Muscle of back (tissue), 11 donors: ENCODE measurements around the gene ARID5A. TPM values are rescaled to one million over a fixed set of nuclear protein-coding genes. Genes with fewer than 3 reads are reported as not detected.

Source experiments
- DNase-seq, 3 donors: peaks; one replicate each; pipeline versions ENCODE4 v3.0.0 to v3.0.0-alpha.2; 2013
- polyA plus RNA-seq, 10 donors: library from polyadenylated mRNA; unstranded; fragments of 120-200 nt; gene quantifications; one replicate each; pipeline ENCODE4 v1.2.1, GENCODE V29; 2013; ENCODE audit not compliant: insufficient read length in 10 of 10

Gene ARID5A
- polyA plus RNA-seq, 10 donors: 16.9 to 42.0 (median 23.4) TPM

GRCh38 chr2:96506016-96506906 lies 30.3 kb upstream of the ARID5A start:
- DNase-seq: no peak

GRCh38 chr2:96506907-96507240 lies 29.7 kb upstream of the ARID5A start:
- no peak for DNase-seq

GRCh38 chr2:96507957-96508520 lies 28.5 kb upstream of the ARID5A start:
- DNase-seq: peak in 1 of 3 donors; percentile 81

GRCh38 chr2:96508521-96509113 lies 27.9 kb upstream of the ARID5A start:
- no peak for DNase-seq

- peak; percentile 72 to 87 (median 82) for DNase-seq
Observed at GRCh38 chr2:96509114-96509846, 27.3 kb upstream of the ARID5A start.

- no peak for DNase-seq
Observed at GRCh38 chr2:96509847-96510230, 26.7 kb upstream of the ARID5A start.

- no peak for DNase-seq
Observed at GRCh38 chr2:96510931-96511595, 25.5 kb upstream of the ARID5A start.

- DNase-seq: no peak
Observed at GRCh38 chr2:96511851-96512250, 24.7 kb upstream of the ARID5A start.

GRCh38 chr2:96512341-96512740 lies 24.2 kb upstream of the ARID5A start:
- no peak for DNase-seq

GRCh38 chr2:96514521-96514920 lies 22.0 kb upstream of the ARID5A start:
- no peak for DNase-seq

- DNase-seq: no peak
Observed at GRCh38 chr2:96517079-96517478, 19.5 kb upstream of the ARID5A start.

GRCh38 chr2:96520231-96520630 lies 16.3 kb upstream of the ARID5A start:
- DNase-seq: no peak

GRCh38 chr2:96520697-96521096 lies 15.9 kb upstream of the ARID5A start:
- no peak for DNase-seq

- no peak for DNase-seq
Observed at GRCh38 chr2:96521219-96521618, 15.3 kb upstream of the ARID5A start.

GRCh38 chr2:96522304-96523203 lies 14.0 kb upstream of the ARID5A start:
- no peak for DNase-seq

- DNase-seq: peak in 1 of 3 donors; percentile 62
Observed at GRCh38 chr2:96523659-96524481, 12.7 kb upstream of the ARID5A start.

GRCh38 chr2:96524482-96525210 lies 11.9 kb upstream of the ARID5A start:
- no peak for DNase-seq

GRCh38 chr2:96525211-96525507 lies 11.4 kb upstream of the ARID5A start:
- no peak for DNase-seq

GRCh38 chr2:96526101-96526591 lies 10.4 kb upstream of the ARID5A start:
- no peak for DNase-seq
